Measurements from ENCODE around the gene SPAG17.

The SPAG17 gene

GRCh38 chr1:118047650-118048224 is 137.3 kb downstream of the SPAG17 start:
- ATAC-seq: no peak
- TF ChIP-seq OSR1 (CRISPR knock-in tag; IDR thresholded peaks at IDR 0.05) (no peak), ARNTL (CRISPR knock-in tag; IDR thresholded peaks at IDR 0.05; ENCODE audit: borderline replicate concordance, low read depth) (no peak), ZNF70 (CRISPR knock-in tag; IDR thresholded peaks at IDR 0.05) (no peak), TCF4 (CRISPR knock-in tag; IDR thresholded peaks at IDR 0.05; ENCODE audit: borderline replicate concordance) (no peak)

GRCh38 chr1:118047006-118047649 is 137.9 kb downstream of the SPAG17 start:
- TF ChIP-seq ESRRG (CRISPR knock-in tag; IDR thresholded peaks at IDR 0.05) (no peak), ZNF565 (CRISPR knock-in tag; conservative IDR thresholded peaks at IDR 0.05; ENCODE audit: low read depth) (no peak), ZC3H10 (CRISPR knock-in tag; IDR thresholded peaks at IDR 0.05) (no peak), ARNTL (CRISPR knock-in tag; IDR thresholded peaks at IDR 0.05; ENCODE audit: borderline replicate concordance, low read depth) (no peak), TCF4 (CRISPR knock-in tag; IDR thresholded peaks at IDR 0.05; ENCODE audit: borderline replicate concordance) (no peak), PATZ1 (CRISPR knock-in tag; IDR thresholded peaks at IDR 0.05; ENCODE audit: borderline replicate concordance) (no peak), ZNF70 (CRISPR knock-in tag; IDR thresholded peaks at IDR 0.05) (no peak), CSRNP3 (CRISPR knock-in tag; IDR thresholded peaks at IDR 0.05) (no peak), TOX (CRISPR knock-in tag; IDR thresholded peaks at IDR 0.05; ENCODE audit: borderline replicate concordance) (no peak), PPARA (CRISPR knock-in tag; IDR thresholded peaks at IDR 0.05; ENCODE audit: borderline replicate concordance) (no peak), SNAI2 (CRISPR knock-in tag; IDR thresholded peaks at IDR 0.05) (no peak)
- TF ChIP-seq, protein P1, sequence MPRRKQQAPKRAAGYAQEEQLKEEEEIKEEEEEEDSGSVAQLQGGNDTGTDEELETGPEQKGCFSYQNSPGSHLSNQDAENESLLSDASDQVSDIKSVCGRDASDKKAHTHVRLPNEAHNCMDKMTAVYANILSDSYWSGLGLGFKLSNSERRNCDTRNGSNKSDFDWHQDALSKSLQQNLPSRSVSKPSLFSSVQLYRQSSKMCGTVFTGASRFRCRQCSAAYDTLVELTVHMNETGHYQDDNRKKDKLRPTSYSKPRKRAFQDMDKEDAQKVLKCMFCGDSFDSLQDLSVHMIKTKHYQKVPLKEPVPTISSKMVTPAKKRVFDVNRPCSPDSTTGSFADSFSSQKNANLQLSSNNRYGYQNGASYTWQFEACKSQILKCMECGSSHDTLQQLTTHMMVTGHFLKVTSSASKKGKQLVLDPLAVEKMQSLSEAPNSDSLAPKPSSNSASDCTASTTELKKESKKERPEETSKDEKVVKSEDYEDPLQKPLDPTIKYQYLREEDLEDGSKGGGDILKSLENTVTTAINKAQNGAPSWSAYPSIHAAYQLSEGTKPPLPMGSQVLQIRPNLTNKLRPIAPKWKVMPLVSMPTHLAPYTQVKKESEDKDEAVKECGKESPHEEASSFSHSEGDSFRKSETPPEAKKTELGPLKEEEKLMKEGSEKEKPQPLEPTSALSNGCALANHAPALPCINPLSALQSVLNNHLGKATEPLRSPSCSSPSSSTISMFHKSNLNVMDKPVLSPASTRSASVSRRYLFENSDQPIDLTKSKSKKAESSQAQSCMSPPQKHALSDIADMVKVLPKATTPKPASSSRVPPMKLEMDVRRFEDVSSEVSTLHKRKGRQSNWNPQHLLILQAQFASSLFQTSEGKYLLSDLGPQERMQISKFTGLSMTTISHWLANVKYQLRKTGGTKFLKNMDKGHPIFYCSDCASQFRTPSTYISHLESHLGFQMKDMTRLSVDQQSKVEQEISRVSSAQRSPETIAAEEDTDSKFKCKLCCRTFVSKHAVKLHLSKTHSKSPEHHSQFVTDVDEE (CRISPR knock-in tag; IDR thresholded peaks at IDR 0.05): no peak
- TF ChIP-seq, protein P2, sequence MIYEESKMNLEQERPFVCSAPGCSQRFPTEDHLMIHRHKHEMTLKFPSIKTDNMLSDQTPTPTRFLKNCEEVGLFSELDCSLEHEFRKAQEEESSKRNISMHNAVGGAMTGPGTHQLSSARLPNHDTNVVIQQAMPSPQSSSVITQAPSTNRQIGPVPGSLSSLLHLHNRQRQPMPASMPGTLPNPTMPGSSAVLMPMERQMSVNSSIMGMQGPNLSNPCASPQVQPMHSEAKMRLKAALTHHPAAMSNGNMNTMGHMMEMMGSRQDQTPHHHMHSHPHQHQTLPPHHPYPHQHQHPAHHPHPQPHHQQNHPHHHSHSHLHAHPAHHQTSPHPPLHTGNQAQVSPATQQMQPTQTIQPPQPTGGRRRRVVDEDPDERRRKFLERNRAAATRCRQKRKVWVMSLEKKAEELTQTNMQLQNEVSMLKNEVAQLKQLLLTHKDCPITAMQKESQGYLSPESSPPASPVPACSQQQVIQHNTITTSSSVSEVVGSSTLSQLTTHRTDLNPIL (CRISPR knock-in tag; IDR thresholded peaks at IDR 0.05; ENCODE audit: low read depth): no peak
- ATAC-seq: no peak

GRCh38 chr1:118043624-118044023 is 141.4 kb downstream of the SPAG17 start:
- no peak for TF ChIP-seq BACH2 (CRISPR knock-in tag; IDR thresholded peaks at IDR 0.05; ENCODE audit: borderline replicate concordance)
- ATAC-seq: no peak

DNA sequence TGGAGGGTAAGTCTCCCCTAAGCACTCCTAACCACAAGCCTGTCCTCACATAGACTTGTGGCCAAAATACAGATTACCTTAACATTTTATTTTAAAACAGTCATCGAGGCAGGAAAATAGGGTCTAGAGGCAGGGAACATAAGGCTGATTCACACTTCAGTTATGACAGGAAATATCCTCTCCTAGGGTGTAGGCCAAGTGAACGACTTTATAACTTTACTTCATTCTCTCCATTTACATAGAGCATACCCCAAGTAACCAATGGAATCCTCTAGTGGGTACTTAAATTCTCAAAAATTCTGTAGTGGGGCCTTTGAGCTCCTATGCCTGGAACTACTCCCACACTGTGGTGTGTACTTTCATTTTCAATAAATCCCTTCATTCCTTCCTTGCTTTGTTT is 142.5 kb downstream of the SPAG17 start:
- no peak for ATAC-seq
- TF ChIP-seq, protein P1 (CRISPR knock-in tag; IDR thresholded peaks at IDR 0.05): no peak

Data from SK-N-SH treated with all-trans-retinoic acid at 6 μM for 48 hours (cell line).